ENCODE measurements around the gene GMDS. TPM values are rescaled to one million over a fixed set of nuclear protein-coding genes. Genes with fewer than 3 reads are reported as not detected.

Gene GMDS
- total RNA-seq, 1 donor, result 23.2 TPM

GRCh38 chr6:2155206-2155605, 90.2 kb downstream of the GMDS start:
- Histone ChIP-seq H3K4me3 (ENCODE audit: insufficient read depth, low read length) (no peak overlapping the region), H3K27me3 (ENCODE audit: insufficient read depth, low read length) (no peaks in the 10 kb centered on the region), H3K4me1 (ENCODE audit: insufficient read depth, low read length) (peaks cover 24% of the 10 kb centered on the region), H3K79me2 (ENCODE audit: insufficient read depth, low read length) (peaks cover 5% of the 10 kb centered on the region), H3K36me3 (ENCODE audit: insufficient read depth, low read length) (no peaks in the 10 kb centered on the region), H3K27ac (ENCODE audit: low read depth, low read length) (no peak overlapping the region), H3K4me2 (ENCODE audit: insufficient read depth, low read length) (no peak overlapping the region), H2AFZ (ENCODE audit: low read length) (no peak overlapping the region), H4K20me1 (ENCODE audit: insufficient read depth, low read length) (no peaks in the 10 kb centered on the region), H3K9me3 (ENCODE audit: low read depth, low read length) (no peaks in the 10 kb centered on the region)
- TF ChIP-seq CTCF (IDR thresholded peaks at IDR 0.05; ENCODE audit: extremely low read depth, low read depth, low read length), result no peak
- DNase-seq (ENCODE audit: insufficient read length, low spot score, missing footprints), result no peak

- peaks cover 18% of the 10 kb centered on the region for H3K4me1 ChIP-seq (ENCODE audit: insufficient read depth, low read length)
- DNase-seq (ENCODE audit: insufficient read length, low spot score, missing footprints), result no peak
- no peaks in the 10 kb centered on the region for H3K36me3 ChIP-seq (ENCODE audit: insufficient read depth, low read length)
- no peak for TF ChIP-seq CTCF (IDR thresholded peaks at IDR 0.05; ENCODE audit: extremely low read depth, low read depth, low read length)
- no peaks in the 10 kb centered on the region for H3K9me3 ChIP-seq (ENCODE audit: low read depth, low read length)
- H3K79me2 ChIP-seq (ENCODE audit: insufficient read depth, low read length), result no peaks in the 10 kb centered on the region
- no peak overlapping the region for H3K27ac ChIP-seq (ENCODE audit: low read depth, low read length)
- no peaks in the 10 kb centered on the region for H3K27me3 ChIP-seq (ENCODE audit: insufficient read depth, low read length)
- peaks cover 3% of the 10 kb centered on the region for H4K20me1 ChIP-seq (ENCODE audit: insufficient read depth, low read length)
- H3K4me3 ChIP-seq (ENCODE audit: insufficient read depth, low read length), result no peak overlapping the region
- no peak overlapping the region for H3K4me2 ChIP-seq (ENCODE audit: insufficient read depth, low read length)
- no peak overlapping the region for H2AFZ ChIP-seq (ENCODE audit: low read length)
Measured at GRCh38 chr6:2149361-2150006, 95.9 kb downstream of the GMDS start.

- Histone ChIP-seq H3K36me3 (ENCODE audit: insufficient read depth, low read length) (no peaks in the 10 kb centered on the region), H4K20me1 (ENCODE audit: insufficient read depth, low read length) (peaks cover 3% of the 10 kb centered on the region)
Measured at GRCh38 chr6:2148748-2149147, 96.7 kb downstream of the GMDS start.

More at GRCh38 chr6:2148748-2149147, 96.7 kb downstream of the GMDS start:
- no peak overlapping the region for H2AFZ ChIP-seq (ENCODE audit: low read length)
- peaks cover 18% of the 10 kb centered on the region for H3K4me1 ChIP-seq (ENCODE audit: insufficient read depth, low read length)
- no peak for DNase-seq (ENCODE audit: insufficient read length, low spot score, missing footprints)
- H3K4me3 ChIP-seq (ENCODE audit: insufficient read depth, low read length), result no peak overlapping the region
- no peaks in the 10 kb centered on the region for H3K27me3 ChIP-seq (ENCODE audit: insufficient read depth, low read length)
- no peak overlapping the region for H3K27ac ChIP-seq (ENCODE audit: low read depth, low read length)
- H3K79me2 ChIP-seq (ENCODE audit: insufficient read depth, low read length), result peaks cover 2% of the 10 kb centered on the region
- no peaks in the 10 kb centered on the region for H3K9me3 ChIP-seq (ENCODE audit: low read depth, low read length)
- H3K4me2 ChIP-seq (ENCODE audit: insufficient read depth, low read length), result peak overlapping the region; percentile 78
- TF ChIP-seq CTCF (IDR thresholded peaks at IDR 0.05; ENCODE audit: extremely low read depth, low read depth, low read length), result no peak
